Aorta (tissue), 5 donors: ENCODE data around the gene OGFOD2. TPM values are rescaled to one million over a fixed set of nuclear protein-coding genes. Genes with fewer than 3 reads are reported as not detected.

ENCODE experiments used
- ATAC-seq: fragments of 200-7000 bp; cut with Tn5 transposase; one replicate; pipeline ENCODE4 v1.9.1; 2022; ENCODE audit warnings: moderate library complexity; ENCODE audit not compliant: low FRiP score
- DNase-seq, 2 donors: peaks; one replicate each; pipeline ENCODE4 v3.0.0-alpha.2; 2020
- H3K27ac ChIP-seq, 2 donors: one replicate each; pipeline ENCODE4 v1.5.1; 2013; ENCODE audit warnings: low read length in 2 of 2, mild to moderate bottlenecking in 2 of 2, moderate library complexity in 2 of 2, control low read depth in 1 of 2, inconsistent platforms in 1 of 2, low read depth in 1 of 2
- H3K27me3 ChIP-seq, 2 donors: one replicate each; pipeline ENCODE4 v1.6.1; 2013; ENCODE audit warnings: control low read depth in 1 of 2, low read length in 1 of 2, mild to moderate bottlenecking in 1 of 2, moderate library complexity in 1 of 2; ENCODE audit not compliant: insufficient read depth in 2 of 2, control insufficient read depth in 1 of 2
- H3K36me3 ChIP-seq, 2 donors: one replicate each; pipeline ENCODE4 v1.6.1; 2013; ENCODE audit warnings: control low read depth in 1 of 2, low read length in 1 of 2, mild to moderate bottlenecking in 1 of 2; ENCODE audit not compliant: insufficient read depth in 2 of 2, control insufficient read depth in 1 of 2
- H3K4me1 ChIP-seq, 2 donors: one replicate each; pipeline ENCODE4 v1.6.1; 2013; ENCODE audit warnings: low read length in 2 of 2, control low read depth in 1 of 2, mild to moderate bottlenecking in 1 of 2, moderate library complexity in 1 of 2; ENCODE audit not compliant: insufficient read depth in 2 of 2, control insufficient read depth in 1 of 2
- H3K4me3 ChIP-seq, 2 donors: one replicate each; pipeline ENCODE4 v1.5.1; 2013; ENCODE audit warnings: low read length in 2 of 2, control low read depth in 1 of 2, mild to moderate bottlenecking in 1 of 2
- H3K9me3 ChIP-seq: one replicate; pipeline ENCODE4 v1.6.1; 2013; ENCODE audit warnings: mild to moderate bottlenecking, low read length; ENCODE audit not compliant: control insufficient read depth
- WGBS, 2 donors: extraction: QIAGEN DNeasy Blood & Tissue Kit; methylation state at CpG; one replicate each; pipeline ENCODE4 v1.1.7; 2013; 5-methylcytosine and 5-hydroxymethylcytosine counted together
- intact Hi-C, 2 donors: fragments of 100-400 bp; cut with DNase I; formaldehyde crosslinking; loops; one replicate each; pipeline versions ENCODE4 v1.14.2 to v1.15.0; 2022
- polyA plus RNA-seq, 2 donors: library from polyadenylated mRNA; stranded (reverse); fragments of 200-250 nt; gene quantifications; one replicate each; pipeline ENCODE4 v1.2.3, GENCODE V29; 2013
- total RNA-seq, 2 donors: library from RNA; stranded (reverse); fragmentation: NEBNext Ultra II Directional; extraction: Animal tissue kit (Norgen Biotek cat#: 25700); gene quantifications; one replicate each; pipeline ENCODE4 v1.2.1, GENCODE V29; 2021
- donor health status: healthy with polysubstance abuse.
- donor health status: Bipolar disorder and iron deficiency.
- donor health status: DM: no; HTN: no; CAD: no.
- donor health status: DM: no; HTN: no; CAD: no.
- donor health status: DM: yes; HTN: yes; CAD: no.

Gene OGFOD2
- total and polyA plus RNA-seq, 4 donors = 8.9 to 16.6 (median 13.9) TPM

DNA sequence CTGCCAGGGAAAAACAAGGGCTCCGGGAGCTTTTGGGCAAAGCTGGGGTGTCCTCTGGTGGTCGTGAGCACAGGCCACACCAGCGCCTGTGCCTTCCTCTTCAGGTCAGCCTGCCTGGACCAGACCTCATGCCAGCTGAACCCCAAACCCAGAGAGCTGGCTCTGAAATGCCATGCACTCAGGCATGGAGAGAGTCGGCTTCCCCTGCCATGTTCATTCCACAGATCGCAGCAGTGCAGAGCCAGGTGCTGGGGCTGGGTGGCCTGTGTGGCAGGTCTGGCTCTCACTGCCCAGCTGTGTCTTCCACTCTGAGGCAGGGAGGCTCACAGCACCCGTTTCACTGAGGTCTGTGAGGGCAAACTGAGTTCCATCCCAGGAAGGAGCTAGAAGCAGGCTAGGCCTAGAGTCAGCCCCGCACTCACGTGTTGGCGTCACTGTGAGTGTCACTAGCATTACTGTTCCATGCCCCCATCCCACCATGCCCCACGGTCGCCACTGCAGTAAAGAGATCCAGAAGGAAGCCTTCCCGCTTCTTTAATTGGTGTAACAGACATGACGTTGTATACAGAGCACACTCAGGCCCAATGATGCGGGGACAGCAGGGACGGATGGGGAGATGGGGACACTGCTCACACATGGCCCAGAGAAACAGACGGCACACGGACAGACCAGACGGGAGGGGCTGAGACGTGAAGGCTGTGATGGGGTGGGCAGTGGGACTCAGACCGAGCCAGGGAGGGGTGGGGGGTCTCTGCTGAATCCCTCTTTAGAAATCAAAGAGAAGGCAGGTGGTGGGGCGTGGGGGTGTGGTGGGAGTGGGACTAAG lies 8.1 kb downstream of the OGFOD2 start:
- ATAC-seq = no peak
- DNase-seq = no peak
- intact Hi-C loops = no loop called here
- H3K27ac ChIP-seq = peak overlapping the region in 1 of 2 donors; percentile 72
- H3K9me3 ChIP-seq = no peaks in the 10 kb centered on the region
- no peaks in the 10 kb centered on the region for H3K36me3 ChIP-seq
- no peak overlapping the region for H3K4me3 ChIP-seq
- no peaks in the 10 kb centered on the region for H3K27me3 ChIP-seq
- WGBS, 2 donors = 49 to 51% methylated on average over 21 of the region's 21 CpGs
- H3K4me1 ChIP-seq = peaks cover 0 to 4% of the 10 kb centered on the region in 2 donors

DNA sequence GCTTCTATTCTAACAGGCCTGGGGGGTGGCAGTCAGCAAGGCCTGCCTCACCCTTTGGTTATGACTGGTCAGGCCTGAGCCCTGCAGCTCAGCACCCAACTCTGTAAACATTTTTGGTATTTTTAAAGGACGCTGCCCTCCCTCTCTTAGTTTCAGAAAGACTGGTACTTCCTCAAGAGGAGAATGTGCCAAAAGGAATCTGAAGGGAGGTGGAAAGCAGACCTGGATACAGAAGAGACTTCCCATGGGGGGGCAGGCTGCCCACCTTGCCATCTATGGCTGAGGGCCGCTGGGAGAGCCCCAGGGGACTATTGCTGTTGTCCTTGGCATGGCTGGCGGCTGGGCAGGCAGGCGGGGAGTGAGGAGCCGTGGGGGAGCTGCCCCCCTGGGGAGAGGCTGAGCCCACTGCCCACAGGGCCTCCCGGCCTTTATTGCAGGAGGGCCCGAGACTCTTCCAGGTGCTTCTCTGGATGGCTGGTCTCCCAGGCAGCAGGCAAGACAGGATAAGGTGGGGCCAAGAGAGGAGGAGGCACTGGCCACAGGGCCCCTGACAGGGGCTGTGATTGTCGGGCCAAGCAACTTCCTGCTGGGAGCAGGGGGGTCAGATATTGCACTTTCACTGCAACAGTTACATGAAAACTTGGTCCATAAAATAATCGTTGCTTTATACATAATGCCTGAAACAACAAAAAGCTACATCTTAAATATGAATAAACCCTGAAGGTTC lies 8.9 kb downstream of the OGFOD2 start:
- H3K4me3 ChIP-seq = no peak overlapping the region
- WGBS, 2 donors = 2% methylated on average over 9 of the region's 9 CpGs
- no peaks in the 10 kb centered on the region for H3K9me3 ChIP-seq
- no peak for DNase-seq
- peak overlapping the region in 1 of 2 donors; percentile 72 for H3K27ac ChIP-seq
- H3K4me1 ChIP-seq = peaks cover 0 to 4% of the 10 kb centered on the region in 2 donors
- intact Hi-C loops = no loop called here
- no peaks in the 10 kb centered on the region for H3K36me3 ChIP-seq
- no peaks in the 10 kb centered on the region for H3K27me3 ChIP-seq
- peak; percentile 28 for ATAC-seq

GRCh38 chr12:122984612-122985337 lies 9.7 kb downstream of the OGFOD2 start:
- DNase-seq = peak in 1 of 2 donors; percentile 73
- H3K9me3 ChIP-seq = no peaks in the 10 kb centered on the region
- no peak overlapping the region for H3K4me3 ChIP-seq
- WGBS, 2 donors = 17 to 21% methylated on average over 34 of the region's 34 CpGs
- no peaks in the 10 kb centered on the region for H3K27me3 ChIP-seq
- intact Hi-C loops = no loop called here
- H3K4me1 ChIP-seq = peaks cover 0 to 4% of the 10 kb centered on the region in 2 donors
- H3K27ac ChIP-seq = peak overlapping the region in 1 of 2 donors; percentile 60
- H3K36me3 ChIP-seq = no peaks in the 10 kb centered on the region
- ATAC-seq = no peak

DNA sequence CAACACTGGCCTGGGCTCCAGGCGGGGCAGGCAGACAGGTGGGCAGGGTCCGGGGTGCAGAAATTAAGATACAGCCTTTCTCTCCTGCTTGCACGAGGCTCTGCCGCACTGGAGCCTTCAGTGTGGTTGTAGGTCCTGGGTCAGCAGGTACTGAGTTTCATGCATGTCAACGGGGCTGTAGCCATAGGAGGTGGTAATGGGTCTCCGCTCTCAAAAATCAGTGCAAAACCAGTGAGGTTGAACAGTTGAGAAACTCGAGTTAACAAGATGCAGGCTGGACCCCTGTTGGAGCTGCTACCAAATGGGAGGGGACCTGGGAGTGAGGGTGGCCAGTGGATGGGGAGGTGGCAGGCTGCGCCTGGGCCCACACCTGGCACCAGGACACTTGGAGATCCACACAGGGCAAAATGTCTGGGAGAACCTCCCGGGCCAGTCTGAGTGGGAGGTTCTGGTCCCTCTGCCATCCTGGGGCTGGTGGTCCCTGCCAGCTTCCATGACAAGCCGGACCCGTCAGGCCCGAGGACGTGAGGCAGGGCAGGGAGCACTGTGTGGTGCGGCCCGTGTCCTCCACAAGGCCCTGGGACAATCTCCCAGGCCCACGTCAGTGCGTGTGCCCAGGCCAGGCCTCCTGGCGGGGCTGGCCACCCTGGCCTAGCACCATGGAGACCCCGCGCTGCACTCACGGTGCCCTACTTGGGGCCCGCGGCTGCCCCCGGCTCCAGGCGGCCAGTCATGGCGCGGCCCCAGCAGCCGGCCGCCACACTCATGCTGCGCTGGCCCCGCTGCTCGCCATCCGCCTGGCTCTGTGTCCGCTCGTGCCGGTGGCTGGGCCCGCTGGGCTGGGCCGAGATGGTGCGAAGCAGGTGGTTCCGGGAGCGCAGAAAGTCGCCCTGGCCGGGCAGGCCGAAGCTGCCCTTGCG lies 10.6 kb downstream of the OGFOD2 start:
- no peaks in the 10 kb centered on the region for H3K27me3 ChIP-seq
- WGBS, 2 donors = 90% methylated on average over 40 to 45 of the region's 45 CpGs
- no peaks in the 10 kb centered on the region for H3K9me3 ChIP-seq
- DNase-seq (no peak), ATAC-seq (no peak)
- H3K4me1 ChIP-seq = peaks cover 0 to 4% of the 10 kb centered on the region in 2 donors
- intact Hi-C loops = no loop called here
- peak overlapping the region in 1 of 2 donors; percentile 11 for H3K27ac ChIP-seq
- no peak overlapping the region for H3K4me3 ChIP-seq
- H3K36me3 ChIP-seq = no peaks in the 10 kb centered on the region

DNA sequence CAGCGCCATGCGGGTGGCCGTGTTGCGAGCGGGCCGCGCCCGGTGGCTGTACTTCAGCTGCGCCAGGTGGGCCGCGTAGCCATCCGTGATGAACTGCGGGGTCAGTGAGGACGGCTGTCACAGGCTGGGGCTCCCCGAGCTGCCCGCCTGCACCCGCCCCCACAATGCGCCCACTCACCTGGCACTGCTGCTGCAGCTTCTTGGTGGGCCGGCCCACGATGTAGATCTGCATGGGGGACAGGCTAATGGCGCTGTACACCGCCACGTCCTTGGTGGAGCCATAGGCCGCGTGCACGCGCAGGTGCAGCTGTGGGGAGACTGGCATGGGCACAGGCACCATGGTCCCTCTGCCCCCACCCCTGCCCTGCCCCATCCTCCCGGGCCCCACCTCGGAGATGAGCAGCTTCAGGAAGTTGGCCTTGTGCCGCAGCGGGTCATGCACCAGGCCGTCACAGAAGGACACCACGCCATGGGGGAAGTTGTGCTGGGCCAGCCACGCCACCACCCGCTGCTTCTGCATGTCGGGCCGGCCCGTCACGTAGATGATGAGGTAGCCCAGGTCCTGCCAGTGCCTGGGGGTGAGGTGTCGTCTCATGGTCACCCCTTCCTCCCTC lies 11.3 kb downstream of the OGFOD2 start:
- no peaks in the 10 kb centered on the region for H3K36me3 ChIP-seq
- intact Hi-C loops = no loop called here

DNA sequence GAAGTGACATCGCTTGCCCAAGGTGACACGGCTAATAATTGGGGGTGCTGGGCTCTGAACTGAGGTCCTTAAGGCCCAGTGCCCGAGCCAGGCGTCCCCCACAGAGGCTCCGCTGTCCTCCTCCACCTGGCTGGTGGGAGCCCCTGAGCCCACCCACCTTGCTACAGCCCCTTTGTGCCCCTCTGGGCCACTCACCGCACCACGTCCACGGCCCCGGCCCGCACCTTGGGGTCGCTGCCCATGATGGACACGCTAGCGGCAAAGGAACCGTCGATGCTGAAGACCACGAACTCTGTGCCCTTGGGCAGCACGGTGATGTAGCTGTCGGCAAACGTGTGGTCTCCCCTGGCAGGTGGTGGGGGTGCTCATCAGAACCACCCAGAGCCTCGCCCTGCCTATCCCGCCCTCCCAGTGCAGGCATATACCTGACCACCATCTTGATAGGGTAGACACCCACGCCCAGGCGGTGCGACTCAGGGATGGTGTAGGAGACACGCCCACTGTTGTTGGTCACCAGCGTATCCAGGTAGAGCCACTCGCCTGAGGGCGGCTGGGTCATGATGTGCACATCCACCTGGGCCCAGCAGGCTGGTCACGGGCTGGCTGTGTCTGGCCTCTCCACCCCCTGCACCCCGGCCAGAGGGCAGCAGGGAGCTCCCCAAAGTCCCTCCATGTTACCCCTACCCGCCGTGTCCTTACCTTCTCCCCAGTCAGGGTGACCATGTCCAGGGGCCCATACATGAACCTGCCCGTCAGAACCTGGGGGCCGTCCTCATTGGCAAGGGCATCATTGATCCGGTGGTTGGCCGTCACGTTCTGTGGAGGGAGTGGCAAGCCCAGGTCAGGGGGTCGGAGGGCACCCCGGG lies 12.3 kb downstream of the OGFOD2 start:
- Histone ChIP-seq H3K9me3 (no peaks in the 10 kb centered on the region), H3K4me1 (no peaks in the 10 kb centered on the region), H3K36me3 (no peaks in the 10 kb centered on the region), H3K27me3 (no peaks in the 10 kb centered on the region), H3K27ac (no peak overlapping the region), H3K4me3 (no peak overlapping the region)
- 92 to 95% methylated on average over 38 to 39 of the region's 39 CpGs for WGBS, 2 donors
- no peak for ATAC-seq
- no peak for DNase-seq
- intact Hi-C loops = no loop called here

More for the DNA sequence above, 11.3 kb downstream of the OGFOD2 start:
- no peaks in the 10 kb centered on the region for H3K9me3 ChIP-seq
- 97% methylated on average over 39 to 40 of the region's 40 CpGs for WGBS, 2 donors
- H3K4me3 ChIP-seq = no peak overlapping the region
- ATAC-seq (no peak), DNase-seq (no peak)
- peaks cover 0 to 4% of the 10 kb centered on the region in 2 donors for H3K4me1 ChIP-seq
- H3K27ac ChIP-seq = no peak overlapping the region
- no peaks in the 10 kb centered on the region for H3K27me3 ChIP-seq

- no peak overlapping the region for H3K4me3 ChIP-seq
- H3K27ac ChIP-seq = no peak overlapping the region
- H3K4me1 ChIP-seq = no peaks in the 10 kb centered on the region
- ATAC-seq = no peak
- H3K9me3 ChIP-seq = no peaks in the 10 kb centered on the region
- DNase-seq = no peak
- no peaks in the 10 kb centered on the region for H3K36me3 ChIP-seq
- H3K27me3 ChIP-seq = no peaks in the 10 kb centered on the region
- WGBS, 2 donors = 90 to 92% methylated on average over 13 of the region's 13 CpGs
- intact Hi-C loops = no loop called here
These were observed 13.0 kb downstream of the OGFOD2 start for GRCh38 chr12:122988036-122988435.
